DMS53 treated with DMSO at 0.1 percent for 48 hours (cell line): ENCODE data around the gene COL9A3.

Experiments
- DNase-seq: peaks from one replicate; lab custom pipeline; 2025; ENCODE audit not compliant: unreplicated experiment; lab: John Stamatoyannopoulos, UW

COL9A3 gene

DNA sequence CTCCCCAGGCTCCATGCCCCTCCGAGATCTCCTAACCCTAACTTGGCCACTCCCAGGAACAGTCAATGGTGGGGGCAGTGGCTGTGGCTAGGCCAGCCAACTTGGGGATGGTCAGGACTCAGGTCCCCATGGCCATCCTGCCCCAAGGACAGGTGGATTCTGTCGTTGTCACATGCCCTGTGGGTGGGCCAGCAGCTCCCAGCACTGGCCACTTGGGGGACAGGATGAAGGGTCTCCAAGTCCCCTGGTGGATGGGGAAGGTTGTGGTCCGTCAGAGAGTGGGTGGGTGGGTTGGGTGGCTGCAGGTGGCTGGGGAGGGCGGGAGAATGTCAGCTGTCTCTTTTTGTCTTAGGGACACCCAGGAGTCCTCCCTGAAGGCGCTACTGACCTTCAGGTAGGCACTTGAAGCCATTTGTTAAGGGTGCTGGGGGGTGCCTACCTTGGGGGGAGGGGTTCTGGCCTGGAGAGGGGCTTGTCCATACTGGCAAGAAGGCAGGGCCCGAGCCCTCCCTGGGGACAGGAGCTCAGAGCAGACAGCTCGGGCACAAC, 5.5 kb downstream of the COL9A3 start:
- no peak for DNase-seq

DNA sequence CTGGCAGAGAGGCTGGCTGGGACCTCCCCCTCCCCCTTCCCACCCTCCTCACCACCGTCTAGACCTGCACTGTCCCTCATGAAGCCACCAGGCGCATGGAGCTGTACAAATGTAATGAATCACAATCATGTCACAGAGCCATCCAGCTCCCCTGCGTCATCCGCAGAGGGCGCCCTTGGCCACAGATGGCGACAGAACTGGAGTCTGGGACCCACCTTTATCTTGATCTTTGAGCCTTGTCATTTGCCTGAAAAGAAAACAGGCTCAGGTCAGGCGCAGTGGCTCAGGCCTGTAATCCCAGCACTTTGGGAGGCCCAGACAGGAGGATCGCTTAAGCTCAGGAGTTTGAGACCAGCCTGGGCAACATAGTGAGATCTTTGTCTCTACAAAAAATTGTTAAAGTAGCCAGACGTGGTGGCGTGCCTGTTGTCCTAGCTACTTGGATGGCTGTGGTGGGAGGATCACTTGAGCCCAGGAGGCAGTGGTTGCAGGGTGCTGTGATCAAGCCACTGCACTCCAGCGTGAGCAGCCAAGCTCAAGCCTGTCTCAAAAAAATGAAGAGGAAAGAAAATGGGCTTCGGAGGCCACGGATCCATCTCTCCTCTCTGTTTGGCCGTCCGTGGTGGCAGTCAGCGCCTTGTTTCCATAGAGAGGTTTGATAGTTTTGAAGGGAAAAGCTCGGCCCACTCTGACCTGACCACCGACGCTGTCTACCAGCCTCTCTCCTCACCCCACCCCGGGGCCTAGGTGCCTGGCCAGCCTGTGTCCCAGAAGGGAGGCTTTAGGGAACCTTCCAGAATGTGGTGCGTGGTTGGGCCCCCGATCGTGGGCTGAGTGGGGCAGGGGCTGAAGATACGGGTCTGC, 6.2 kb downstream of the COL9A3 start:
- peak; percentile 71 for DNase-seq

DNA sequence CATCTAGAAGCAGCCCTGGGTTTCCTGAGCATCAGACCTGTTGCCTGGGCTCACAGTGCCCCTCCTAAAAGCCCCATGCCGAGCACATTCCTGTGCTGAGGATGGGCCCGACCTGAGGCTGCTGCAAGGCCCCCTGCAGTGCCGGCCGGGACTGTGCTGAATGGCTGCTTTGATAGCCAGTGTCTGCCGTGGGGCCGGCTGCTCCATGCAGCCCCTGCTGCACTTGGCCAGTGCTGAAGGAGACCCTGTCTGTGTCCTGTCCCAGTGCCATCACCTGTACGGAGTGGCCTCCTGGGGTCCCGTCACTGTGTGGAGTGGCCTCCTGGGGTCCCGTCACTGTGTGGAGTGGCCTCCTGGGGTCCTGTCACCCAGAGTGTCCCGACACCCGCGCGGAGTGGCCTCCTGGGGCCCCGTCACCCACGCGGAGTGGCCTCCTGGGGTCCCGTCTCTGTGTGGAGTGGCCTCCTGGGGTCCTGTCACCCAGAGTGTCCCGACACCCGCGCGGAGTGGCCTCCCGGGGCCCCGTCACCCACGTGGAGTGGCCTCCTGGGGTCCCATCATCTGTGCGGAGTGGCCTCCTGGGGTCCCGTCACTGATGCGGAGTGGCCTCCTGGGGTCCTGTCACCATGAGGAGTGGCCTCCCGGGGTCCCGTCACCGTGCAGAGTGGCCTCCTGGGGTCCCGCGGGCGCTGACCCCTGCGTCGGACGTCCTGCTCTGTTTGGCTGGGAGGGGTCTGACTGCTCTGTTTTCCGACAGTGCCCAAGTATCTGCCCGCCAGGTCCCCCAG, 7.0 kb downstream of the COL9A3 start:
- no peak for DNase-seq

DNA sequence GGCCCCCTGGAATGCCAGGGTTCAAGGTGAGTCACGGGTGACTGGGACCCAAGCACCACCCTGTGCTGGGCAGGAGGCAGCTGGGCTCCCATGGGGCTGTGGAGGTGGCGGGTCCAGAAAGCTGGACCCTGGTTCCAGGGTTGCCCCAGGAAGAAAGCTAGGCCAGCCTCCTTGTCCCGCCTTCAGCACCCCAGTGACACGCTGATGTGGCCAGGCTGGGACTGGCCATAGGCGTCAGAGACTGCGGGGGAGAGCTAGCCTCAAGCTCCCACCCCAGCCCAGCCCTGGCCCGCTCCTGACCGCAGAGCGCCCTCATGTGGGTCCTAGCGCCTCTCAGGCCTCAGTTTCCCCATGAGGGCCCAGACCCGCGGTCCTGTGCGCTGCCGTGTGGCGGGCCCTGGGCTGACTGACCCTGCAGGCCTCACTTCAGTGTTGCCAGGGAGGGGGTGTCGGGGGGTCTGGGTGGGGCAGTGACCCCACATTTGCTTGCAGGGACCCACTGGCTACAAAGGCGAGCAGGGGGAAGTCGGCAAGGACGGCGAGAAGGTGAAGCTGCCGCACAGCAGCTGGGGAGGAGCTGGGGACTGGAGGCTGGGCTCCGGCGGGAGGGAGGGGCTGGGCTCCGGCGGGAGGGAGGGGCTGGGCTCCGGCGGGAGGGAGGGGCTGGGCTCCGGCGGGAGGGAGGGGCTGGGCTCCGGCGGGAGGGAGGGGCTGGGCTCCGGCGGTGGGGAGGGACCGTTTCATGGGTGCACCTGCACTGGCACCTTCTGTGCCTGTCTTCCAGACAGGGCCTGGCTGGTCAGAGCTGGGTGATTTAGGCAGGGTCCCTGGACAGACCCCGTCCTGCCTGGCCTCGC, 7.9 kb downstream of the COL9A3 start:
- DNase-seq = no peak

DNA sequence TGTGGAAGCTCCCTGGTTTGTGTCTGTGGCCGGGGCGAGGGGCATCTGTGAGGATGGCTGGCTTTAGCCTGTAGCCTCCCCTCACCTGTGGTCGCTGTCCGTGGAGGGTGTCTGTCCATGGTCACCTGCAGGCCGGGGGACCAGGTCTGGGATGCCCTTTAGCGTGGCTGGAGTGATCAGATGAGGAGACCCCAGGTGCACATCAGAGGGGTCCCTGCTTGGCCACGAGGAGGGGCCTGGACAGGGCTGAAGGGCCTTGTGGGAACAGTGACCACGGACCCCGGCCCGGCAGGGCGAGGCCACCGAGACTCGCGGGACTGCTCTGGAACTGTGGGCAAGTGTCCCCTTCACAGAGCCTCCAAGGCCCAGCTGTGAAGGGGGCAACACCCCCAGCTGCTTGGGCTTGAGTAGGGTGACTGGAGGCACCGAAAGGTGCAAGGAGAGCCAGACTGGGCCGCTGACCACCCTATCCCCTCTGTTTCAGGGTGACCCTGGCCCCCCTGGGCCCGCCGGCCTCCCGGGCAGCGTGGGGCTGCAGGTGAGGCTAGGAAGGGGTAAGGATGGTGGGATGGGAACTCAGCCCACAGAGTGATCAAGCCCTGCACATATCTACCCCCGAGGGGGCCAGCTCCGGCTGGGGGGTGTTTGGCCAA, 8.6 kb downstream of the COL9A3 start:
- no peak for DNase-seq

DNA sequence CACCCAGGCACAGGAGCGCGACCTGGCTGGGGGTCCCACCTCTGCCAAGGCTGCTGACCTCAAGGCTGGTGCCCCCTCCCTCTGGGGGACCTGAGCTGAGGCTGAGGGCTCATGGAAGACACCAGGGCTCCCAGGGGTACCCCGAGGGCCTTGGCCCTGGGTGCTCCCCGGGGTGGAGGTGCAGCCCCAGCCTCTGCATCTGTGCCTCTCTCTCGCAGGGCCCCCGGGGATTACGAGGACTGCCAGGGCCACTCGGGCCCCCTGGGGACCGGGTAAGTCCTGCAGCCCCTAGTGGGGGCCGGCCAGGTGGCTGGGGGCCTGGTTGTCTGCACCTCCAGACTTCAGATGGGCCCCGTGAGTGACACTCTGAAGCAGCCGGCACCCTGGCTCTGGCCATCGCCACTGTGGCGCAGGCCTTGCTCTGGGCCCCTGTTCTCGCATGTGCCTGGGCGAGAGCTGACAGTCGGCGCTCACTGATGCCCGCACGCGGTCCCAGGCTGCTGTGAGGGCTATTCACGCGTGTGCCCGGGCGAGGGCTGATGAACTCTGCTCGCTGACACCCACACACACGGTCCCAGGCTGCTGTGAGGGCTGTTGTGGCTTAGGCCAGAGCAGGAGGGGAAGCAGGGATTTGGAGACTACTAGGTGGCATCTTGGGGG, 9.3 kb downstream of the COL9A3 start:
- no peak for DNase-seq

DNA sequence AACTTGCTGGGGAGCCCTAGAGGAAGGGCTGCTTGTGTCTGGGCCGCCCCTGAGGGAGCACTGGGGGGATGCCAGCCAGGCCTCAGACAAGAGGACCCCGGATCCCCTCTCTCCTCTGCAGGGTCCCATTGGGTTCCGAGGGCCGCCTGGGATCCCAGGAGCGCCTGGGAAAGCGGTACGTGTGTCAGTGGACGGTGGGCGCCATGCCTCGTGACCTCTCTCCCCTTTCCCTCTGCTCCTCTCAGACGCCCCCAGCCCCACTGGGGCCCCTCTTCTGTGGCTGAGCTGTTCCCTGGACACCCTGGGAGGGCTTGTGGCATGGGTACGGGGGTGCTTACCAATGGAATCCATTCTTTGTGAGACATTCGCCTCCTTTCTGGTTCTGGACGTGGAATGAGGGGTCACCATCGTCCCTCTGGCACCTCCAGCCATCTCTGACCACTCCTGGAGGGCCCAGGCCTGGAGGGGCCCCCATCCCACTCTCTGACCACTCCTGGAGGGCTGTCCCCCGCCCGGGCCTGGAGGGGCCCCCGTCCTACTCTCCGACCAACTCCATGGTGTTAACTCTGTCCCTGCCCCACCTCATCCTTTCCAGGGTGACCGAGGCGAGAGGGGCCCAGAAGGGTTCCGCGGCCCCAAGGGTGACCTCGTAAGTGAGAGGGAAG, 9.9 kb downstream of the COL9A3 start:
- DNase-seq = no peak

DNA sequence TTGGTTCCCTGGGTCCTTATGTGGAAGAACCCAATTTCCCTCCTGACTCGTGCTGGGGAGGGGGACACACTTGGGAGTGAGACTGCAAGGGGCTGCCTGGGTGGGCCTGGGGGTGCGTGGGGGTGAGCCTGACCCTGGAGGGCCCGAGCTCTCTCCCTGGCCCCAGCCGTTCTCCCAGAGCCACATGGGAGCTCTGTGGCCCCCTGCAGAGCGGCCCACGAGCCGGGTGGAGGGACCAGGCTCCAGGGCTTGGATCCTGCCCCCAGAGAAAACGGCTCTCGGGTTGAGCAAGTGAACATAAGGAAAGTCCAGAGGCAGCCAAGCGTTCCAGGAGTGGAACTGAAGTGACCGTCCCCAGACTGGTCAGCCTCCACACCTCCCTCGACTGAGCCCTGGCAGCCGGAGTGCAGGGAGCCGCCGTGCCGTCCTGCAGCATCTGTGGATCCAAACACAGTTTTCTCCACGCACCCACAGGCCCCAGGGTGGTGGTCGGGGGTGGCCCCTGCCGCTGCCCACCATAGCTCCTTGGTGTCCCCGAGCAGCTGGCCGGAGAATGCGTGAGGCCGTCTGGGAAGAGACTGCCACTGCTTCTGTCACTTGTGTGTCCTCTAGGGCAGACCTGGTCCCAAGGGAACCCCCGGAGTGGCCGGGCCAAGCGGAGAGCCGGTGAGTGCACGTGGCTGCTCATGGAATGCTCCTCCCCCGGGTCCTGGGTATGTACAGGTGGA, 10.6 kb downstream of the COL9A3 start:
- DNase-seq = no peak

DNA sequence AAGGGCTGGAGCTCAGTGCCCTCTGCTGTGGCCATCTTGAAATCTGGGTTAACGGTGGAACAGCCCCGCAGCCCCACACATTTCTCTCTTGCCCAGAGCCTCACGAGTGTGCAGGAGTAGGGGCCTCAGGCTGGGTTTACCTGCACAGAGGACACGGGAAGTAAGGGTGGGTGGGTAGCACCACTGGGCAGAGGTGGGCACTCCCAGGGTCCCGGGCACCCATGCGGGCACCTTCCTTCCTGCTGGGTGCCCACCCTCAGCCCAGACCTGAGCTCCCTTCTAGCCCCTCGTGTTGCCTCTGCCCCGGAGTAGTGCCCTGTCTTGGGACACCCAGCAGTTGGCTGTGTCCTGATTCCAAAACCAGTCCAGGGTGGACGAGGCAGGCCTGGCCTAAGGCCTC, 11.2 kb downstream of the COL9A3 start:
- no peak for DNase-seq

DNA sequence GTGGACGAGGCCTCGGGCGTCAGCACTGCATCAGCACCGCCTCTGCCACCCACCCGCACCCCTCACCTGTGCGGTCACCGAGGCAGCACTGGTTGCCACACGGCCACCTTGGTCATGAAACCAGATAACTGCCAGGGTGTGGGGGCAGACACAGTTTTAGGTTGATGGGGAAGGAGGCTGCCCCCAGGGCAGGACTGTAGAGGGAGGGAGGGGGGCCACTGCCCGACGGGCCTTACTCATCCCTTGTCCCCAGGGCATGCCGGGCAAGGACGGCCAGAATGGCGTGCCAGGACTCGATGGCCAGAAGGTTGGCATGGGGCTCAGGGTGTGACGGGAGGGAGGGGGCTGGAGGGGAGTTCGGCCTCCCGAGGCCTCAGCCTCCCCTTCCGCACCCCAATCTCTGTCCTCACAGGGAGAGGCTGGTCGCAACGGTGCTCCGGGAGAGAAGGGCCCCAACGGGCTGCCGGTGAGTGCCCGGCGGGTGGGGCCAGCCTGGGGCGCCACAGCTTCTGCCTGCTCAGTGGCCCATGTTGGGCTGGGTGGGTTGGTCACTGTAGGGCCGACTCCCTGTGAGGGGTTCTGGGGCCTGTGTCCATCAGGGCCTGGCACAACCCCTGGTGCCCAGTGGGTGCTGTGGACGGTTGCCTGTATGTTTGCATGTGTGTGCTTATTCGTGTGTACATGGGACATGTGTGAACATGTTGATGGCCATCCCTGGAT, 11.8 kb downstream of the COL9A3 start:
- DNase-seq = no peak

DNA sequence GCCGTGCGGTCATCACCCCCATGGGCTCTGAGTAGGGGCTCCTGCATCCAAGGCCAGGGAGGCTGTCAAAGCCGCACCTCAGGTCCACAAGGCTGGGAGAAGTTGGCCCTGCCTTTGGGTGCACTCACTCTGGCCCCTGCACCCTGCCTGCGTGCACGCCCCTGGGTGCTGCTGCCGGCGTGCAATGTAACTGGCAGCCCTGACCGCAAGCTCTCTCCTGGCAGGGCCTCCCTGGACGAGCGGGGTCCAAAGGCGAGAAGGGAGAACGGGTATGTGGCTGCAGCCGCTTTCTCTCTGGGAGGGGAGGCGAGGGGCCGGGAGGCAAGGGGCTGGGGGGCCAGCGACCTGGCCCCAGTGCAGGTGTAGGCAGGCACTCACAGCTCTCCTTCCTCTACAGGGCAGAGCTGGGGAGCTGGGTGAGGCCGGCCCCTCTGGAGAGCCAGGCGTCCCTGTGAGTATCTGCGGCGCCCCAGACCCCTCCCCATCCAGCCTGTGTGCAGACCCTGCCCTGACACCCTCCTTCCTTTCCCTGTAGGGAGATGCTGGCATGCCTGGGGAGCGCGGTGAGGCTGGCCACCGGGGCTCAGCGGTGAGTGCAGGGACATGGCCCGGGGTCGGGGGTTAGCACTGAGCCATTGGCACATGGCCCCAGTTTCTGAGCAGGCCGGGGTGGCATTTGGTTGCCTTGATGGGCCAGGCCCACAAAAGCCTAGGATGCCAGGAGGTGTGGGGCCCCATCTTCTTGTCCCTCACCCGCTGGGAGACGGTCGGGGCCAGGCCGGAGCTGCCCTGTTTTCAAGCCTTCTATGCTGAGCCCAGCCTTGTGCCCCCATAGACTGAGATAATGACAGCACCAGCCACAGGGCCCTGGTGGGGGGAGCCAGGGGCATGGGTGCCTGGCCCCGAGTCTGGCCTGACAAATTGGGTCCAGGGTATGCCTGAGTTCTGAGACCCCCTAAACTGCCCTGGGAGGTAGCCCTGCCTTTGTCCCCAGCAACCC, 12.7 kb downstream of the COL9A3 start:
- no peak for DNase-seq

DNA sequence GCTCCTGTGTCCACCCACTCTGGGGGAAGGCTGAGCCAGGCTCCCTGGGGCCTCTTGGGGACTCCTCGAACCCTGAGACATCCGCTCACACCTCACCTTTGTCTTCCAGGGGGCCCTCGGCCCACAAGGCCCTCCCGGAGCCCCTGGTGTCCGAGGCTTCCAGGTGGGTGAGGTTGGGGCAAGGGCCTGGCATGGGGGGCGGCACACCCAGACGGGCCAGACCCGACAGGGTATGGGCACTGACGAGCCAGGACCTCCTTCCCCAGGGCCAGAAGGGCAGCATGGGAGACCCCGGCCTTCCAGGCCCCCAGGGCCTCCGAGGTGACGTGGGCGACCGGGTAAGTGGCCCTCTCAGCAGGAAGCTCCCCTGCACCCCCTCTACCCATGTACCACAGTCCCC, 13.4 kb downstream of the COL9A3 start:
- no peak for DNase-seq

DNA sequence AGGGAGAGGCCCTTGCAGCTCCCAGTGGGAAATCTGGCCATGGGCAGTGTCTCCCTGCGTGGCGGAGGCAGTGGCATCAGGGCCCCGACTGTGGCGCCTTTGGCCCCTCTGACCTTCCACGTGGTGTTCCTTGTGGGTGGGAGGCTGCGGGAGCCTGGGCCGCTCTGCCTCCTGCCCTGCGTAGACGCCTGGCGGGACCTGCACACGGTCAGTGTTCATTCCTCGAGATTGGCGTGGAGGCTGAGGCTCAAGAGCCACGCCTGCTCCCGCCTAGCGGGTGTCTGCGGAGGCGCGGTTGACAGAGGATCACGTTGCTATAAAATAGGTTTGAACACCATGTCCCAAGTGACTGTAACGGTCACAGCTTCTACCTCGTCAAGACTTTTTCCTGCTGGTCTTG, 14.0 kb downstream of the COL9A3 start:
- no peak for DNase-seq

DNA sequence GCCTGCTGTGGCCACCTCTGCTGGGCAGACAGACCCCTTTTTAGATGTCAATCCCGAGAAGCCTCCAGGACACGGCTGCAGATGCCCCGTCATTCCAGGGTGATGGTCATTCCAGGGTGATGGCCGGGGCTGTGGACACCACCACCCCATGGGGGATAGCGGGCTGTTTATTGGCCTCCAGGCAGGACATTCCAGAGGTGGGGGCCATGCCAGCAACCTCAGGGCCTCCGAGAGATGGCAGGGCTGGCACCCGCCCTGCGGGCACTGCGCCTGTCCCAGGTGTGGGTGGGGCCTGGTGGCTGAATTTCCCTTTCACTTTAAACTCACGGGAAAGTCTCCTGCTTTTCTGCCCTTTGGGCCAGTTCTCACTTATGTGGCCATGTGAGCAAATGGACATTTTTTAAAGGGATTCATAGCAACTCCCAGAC, 14.5 kb downstream of the COL9A3 start:
- no peak for DNase-seq

DNA sequence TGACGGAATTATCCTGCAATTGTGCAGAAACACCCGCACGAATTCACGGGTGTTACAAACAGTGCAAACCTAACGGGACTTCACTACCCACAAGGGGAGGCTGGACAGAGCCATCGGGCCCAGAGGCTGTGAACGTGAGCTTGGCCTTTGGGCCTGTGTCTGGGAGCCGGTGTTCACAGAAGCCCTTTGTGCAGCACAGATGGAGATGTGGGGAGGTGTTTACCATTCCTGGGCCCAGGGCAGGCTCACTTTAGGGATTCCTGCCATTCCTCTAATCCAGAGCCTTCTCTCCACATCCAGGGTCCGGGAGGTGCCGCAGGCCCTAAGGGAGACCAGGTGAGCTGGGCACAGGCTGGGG, 15.0 kb downstream of the COL9A3 start:
- DNase-seq = no peak

DNA sequence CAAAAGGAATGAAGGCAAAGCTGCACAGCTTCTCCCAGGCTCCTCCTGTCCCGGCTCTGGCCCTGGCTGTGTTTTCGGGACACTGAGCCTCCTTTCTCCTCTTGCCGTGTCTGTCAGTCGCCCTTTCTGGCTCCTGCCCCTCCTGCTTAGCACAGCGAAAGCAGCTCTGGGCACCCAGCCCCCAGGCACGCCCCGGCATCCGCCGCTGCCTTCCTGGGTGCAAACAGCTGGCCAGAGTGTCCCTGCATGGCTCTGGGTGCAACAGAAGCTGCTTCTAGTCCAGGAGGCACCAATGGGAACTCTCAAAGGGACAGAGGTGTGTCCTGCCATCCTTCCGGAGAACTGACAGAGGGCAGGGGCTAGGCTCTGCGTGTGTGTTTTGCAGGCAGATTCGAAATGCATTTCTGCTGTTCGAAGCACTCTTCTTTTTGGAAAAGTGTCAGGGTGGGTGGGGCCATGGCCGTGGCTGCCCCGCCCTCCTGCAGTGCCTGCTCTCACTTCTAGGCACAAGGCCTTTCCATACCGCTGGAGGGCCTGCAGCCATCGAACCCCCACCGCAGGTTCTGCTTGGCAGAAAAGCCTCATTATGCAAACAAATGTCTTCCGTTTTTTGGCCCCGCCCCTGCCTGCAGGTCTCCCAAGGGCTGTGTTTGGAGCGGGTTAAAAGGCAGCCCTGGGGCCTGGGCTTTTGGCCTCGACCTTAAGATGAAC, 15.5 kb downstream of the COL9A3 start:
- DNase-seq = no peak
